Measurements from ENCODE around the gene ST6GALNAC1. TPM values are rescaled to one million over a fixed set of nuclear protein-coding genes. Genes with fewer than 3 reads are reported as not detected.

The ST6GALNAC1 gene
- total RNA-seq, 5 donors from 2014 or later (not counting 1 experiment from before 2014, with no cell fraction given): 2.6 to 20.5 (median 6.6) TPM

GRCh38 chr17:76672892-76673291 is 29.3 kb upstream of the ST6GALNAC1 start:
- 96% methylated on average over 3 of the region's 3 CpGs for WGBS (ENCODE audit: insufficient coverage)
- CTCF ChIA-PET: no interaction called here
- Mint-ChIP-seq H3K36me3 (no peaks in the 10 kb centered on the region), H3K9me3 (no peaks in the 10 kb centered on the region), H3K4me1 (peaks cover 37 to 42% (median 40%) of the 10 kb centered on the region in 3 donors), H3K27ac (peak overlapping the region; percentile 97 to 98), H3K27me3 (no peaks in the 10 kb centered on the region), H3K4me3 (peak overlapping the region; percentile 89 to 91 (median 91))
- no peak for ATAC-seq (replicated peaks in 1 of 4)
- POLR2A ChIA-PET: no interaction called here
- peaks cover 31 to 42% of the 10 kb centered on the region in 2 experiments for H3K4me1 ChIP-seq (ENCODE audit: control insufficient read depth in 1 of 2, extremely low read depth in 1 of 2, insufficient read depth in 2 of 2, low read length in 2 of 2)
- peak overlapping the region in 1 of 2 donors; percentile 92 for H3K4me3 ChIP-seq (ENCODE audit: control insufficient read depth in 1 of 2, extremely low read depth in 1 of 2, low read length in 1 of 2)
- no peaks in the 10 kb centered on the region for H3K36me3 ChIP-seq (ENCODE audit: control insufficient read depth in 2 of 2, extremely low read depth in 1 of 2, insufficient read depth in 1 of 2, low read length in 1 of 2)
- H3K27ac ChIP-seq (ENCODE audit: low read length): no peak overlapping the region
- DNase-seq: no peak
- H3K27me3 ChIP-seq (replicated peaks in 1 of 2; ENCODE audit: control insufficient read depth in 2 of 2, extremely low read depth in 1 of 2, insufficient read depth in 2 of 2, low read length in 1 of 2): peaks cover 0 to 2% of the 10 kb centered on the region in 2 experiments
- no peaks in the 10 kb centered on the region for H3K9me3 ChIP-seq

- 67% methylated on average over 6 of the region's 13 CpGs for WGBS (ENCODE audit: insufficient coverage)
- Histone ChIP-seq H3K27me3 (replicated peaks in 1 of 2; ENCODE audit: control insufficient read depth in 2 of 2, extremely low read depth in 1 of 2, insufficient read depth in 2 of 2, low read length in 1 of 2) (peaks cover 0 to 4% of the 10 kb centered on the region in 2 experiments), H3K36me3 (ENCODE audit: control insufficient read depth in 2 of 2, extremely low read depth in 1 of 2, insufficient read depth in 1 of 2, low read length in 1 of 2) (no peaks in the 10 kb centered on the region), H3K4me3 (ENCODE audit: control insufficient read depth in 1 of 2, extremely low read depth in 1 of 2, low read length in 1 of 2) (peak overlapping the region; percentile 73 to 92), H3K27ac (ENCODE audit: low read length) (peak overlapping the region; percentile 86), H3K4me1 (ENCODE audit: control insufficient read depth in 1 of 2, extremely low read depth in 1 of 2, insufficient read depth in 2 of 2, low read length in 2 of 2) (peaks cover 31 to 36% of the 10 kb centered on the region in 2 experiments), H3K9me3 (no peaks in the 10 kb centered on the region)
- Mint-ChIP-seq H3K4me1 (peaks cover 37 to 42% (median 40%) of the 10 kb centered on the region in 3 donors), H3K36me3 (no peaks in the 10 kb centered on the region), H3K27me3 (no peaks in the 10 kb centered on the region), H3K27ac (peak overlapping the region; percentile 97 to 98), H3K4me3 (peak overlapping the region; percentile 89 to 91 (median 91)), H3K9me3 (no peaks in the 10 kb centered on the region)
- peak in 1 of 35 experiments; percentile 22 for DNase-seq
- no peak for ATAC-seq (replicated peaks in 1 of 4)
- CTCF ChIA-PET: interaction anchor here in 1 of 2 donors (1.1 to 1.4 kb wide), 2 partner anchors 9 to 115 kb away, joined by 4 to 5 read pairs; no protein-coding TSS in a partner anchor
- POLR2A ChIA-PET: interaction anchor here in 1 of 2 donors (0.6 kb wide), 2 partner anchors 349 to 1286 kb away, joined by 3 read pairs; no protein-coding TSS in a partner anchor
These were observed 28.8 kb upstream of the ST6GALNAC1 start for GRCh38 chr17:76672270-76672851.

GRCh38 chr17:76671912-76672262 is 28.3 kb upstream of the ST6GALNAC1 start:
- peak overlapping the region; percentile 97 to 98 for H3K27ac Mint-ChIP-seq
- ATAC-seq (replicated peaks in 1 of 4): peak in 1 of 4 experiments; percentile 4
- peaks cover 37 to 42% (median 40%) of the 10 kb centered on the region in 3 donors for H3K4me1 Mint-ChIP-seq
- Histone ChIP-seq H3K4me1 (ENCODE audit: control insufficient read depth in 1 of 2, extremely low read depth in 1 of 2, insufficient read depth in 2 of 2, low read length in 2 of 2) (peaks cover 31 to 35% of the 10 kb centered on the region in 2 experiments), H3K36me3 (ENCODE audit: control insufficient read depth in 2 of 2, extremely low read depth in 1 of 2, insufficient read depth in 1 of 2, low read length in 1 of 2) (no peaks in the 10 kb centered on the region), H3K27me3 (replicated peaks in 1 of 2; ENCODE audit: control insufficient read depth in 2 of 2, extremely low read depth in 1 of 2, insufficient read depth in 2 of 2, low read length in 1 of 2) (peaks cover 0 to 6% of the 10 kb centered on the region in 2 experiments), H3K27ac (ENCODE audit: low read length) (peak overlapping the region; percentile 86), H3K4me3 (ENCODE audit: control insufficient read depth in 1 of 2, extremely low read depth in 1 of 2, low read length in 1 of 2) (peak overlapping the region; percentile 73 to 92), H3K9me3 (no peaks in the 10 kb centered on the region)
- POLR2A ChIA-PET: interaction anchor here in 1 of 2 donors (0.6 to 0.9 kb wide), 3 partner anchors 63 to 1286 kb away, joined by 3 to 4 read pairs (median 3); no protein-coding TSS in a partner anchor
- DNase-seq: no peak
- H3K36me3 Mint-ChIP-seq: no peaks in the 10 kb centered on the region
- WGBS (ENCODE audit: insufficient coverage): 0% methylated on average over 13 of the region's 19 CpGs
- peak overlapping the region; percentile 89 to 91 (median 91) for H3K4me3 Mint-ChIP-seq
- H3K9me3 Mint-ChIP-seq: no peaks in the 10 kb centered on the region
- CTCF ChIA-PET: interaction anchor here (1.1 to 1.4 kb wide), 3 partner anchors 9 to 115 kb away, joined by 4 to 5 read pairs (median 4); no protein-coding TSS in a partner anchor
- no peaks in the 10 kb centered on the region for H3K27me3 Mint-ChIP-seq

DNA sequence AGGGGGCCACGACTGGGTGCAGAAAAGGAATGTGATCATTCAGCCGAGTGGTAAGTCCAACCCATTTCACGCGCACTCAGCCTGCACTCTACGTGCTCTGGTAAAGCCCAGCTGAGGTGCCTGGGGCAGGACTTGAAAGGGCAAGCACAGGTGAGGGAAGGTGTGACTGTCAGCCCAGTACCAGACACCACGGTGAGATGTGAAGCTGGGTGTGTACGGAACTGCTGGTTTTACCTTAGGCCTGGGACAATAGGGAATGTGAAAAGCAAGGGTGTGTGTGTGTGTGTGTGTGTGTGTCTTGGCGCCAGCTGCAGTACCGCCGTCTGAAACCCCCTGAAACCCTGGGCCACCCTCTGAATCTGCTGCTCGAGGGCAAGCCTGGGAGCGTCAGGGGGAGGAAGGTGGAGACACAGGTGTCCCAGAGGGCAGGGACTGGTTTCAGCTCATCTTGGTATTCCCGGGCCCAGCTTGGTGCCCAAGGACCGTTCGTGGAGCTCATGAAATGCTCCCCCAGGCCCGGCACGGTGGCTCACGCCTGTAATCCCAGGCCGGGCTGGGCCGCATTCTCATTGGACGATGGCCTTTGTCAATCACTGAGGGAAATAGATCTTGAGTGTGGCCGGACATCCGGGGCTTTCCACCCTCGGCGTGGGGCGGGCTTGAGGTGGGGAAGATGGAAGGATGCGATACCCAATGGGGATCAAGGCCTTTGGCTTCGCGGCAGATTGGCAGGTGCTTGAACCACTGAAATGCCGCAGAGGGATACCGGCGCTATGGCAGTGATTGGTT is 27.8 kb upstream of the ST6GALNAC1 start:
- WGBS (ENCODE audit: insufficient coverage): 18% methylated on average over 31 of the region's 32 CpGs

DNA sequence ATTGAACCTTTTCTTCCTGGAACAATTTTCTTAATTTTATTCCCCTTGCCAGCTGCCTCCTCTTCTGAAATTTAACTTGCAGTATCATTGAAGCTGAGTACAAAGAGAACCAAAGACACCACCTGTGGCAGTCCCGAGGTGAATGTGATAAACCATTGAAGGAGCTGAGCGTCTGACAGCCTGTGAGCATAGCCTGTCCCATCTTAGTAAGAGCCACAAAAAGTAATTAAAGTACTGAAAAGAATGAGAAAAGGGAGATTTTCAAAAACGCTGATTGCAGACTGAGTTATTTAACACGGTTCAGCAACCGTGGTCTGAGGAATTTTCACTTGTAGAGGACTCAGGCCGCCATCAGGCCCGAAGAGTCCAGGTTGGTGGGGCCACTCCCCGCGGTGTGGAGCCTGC is 27.2 kb upstream of the ST6GALNAC1 start:
- DNase-seq: peak in 2 of 35 experiments; percentile 12 to 47
- Mint-ChIP-seq H3K27me3 (no peaks in the 10 kb centered on the region), H3K36me3 (no peaks in the 10 kb centered on the region), H3K4me3 (peak overlapping the region; percentile 89 to 91 (median 91)), H3K27ac (peak overlapping the region; percentile 97 to 98), H3K4me1 (peaks cover 37 to 42% (median 40%) of the 10 kb centered on the region in 3 donors), H3K9me3 (no peaks in the 10 kb centered on the region)
- H3K36me3 ChIP-seq (ENCODE audit: control insufficient read depth in 2 of 2, extremely low read depth in 1 of 2, insufficient read depth in 1 of 2, low read length in 1 of 2): no peaks in the 10 kb centered on the region
- peaks cover 31 to 35% of the 10 kb centered on the region in 2 experiments for H3K4me1 ChIP-seq (ENCODE audit: control insufficient read depth in 1 of 2, extremely low read depth in 1 of 2, insufficient read depth in 2 of 2, low read length in 2 of 2)
- H3K27me3 ChIP-seq (replicated peaks in 1 of 2; ENCODE audit: control insufficient read depth in 2 of 2, extremely low read depth in 1 of 2, insufficient read depth in 2 of 2, low read length in 1 of 2): peaks cover 0 to 6% of the 10 kb centered on the region in 2 experiments
- WGBS (ENCODE audit: insufficient coverage): 82% methylated on average over 8 of the region's 9 CpGs
- no peak for ATAC-seq (replicated peaks in 1 of 4)
- no peaks in the 10 kb centered on the region for H3K9me3 ChIP-seq
- ChIA-PET CTCF (interaction anchor here (1.3 to 1.4 kb wide), 2 partner anchors 11 to 113 kb away, joined by 4 read pairs; no protein-coding TSS in a partner anchor), POLR2A (interaction anchor here in 1 of 2 donors (0.9 kb wide), 2 partner anchors 64 to 114 kb away, joined by 3 to 4 read pairs; no protein-coding TSS in a partner anchor)
- H3K4me3 ChIP-seq (ENCODE audit: control insufficient read depth in 1 of 2, extremely low read depth in 1 of 2, low read length in 1 of 2): no peak overlapping the region
- H3K27ac ChIP-seq (ENCODE audit: low read length): peak overlapping the region; percentile 86

More for the DNA sequence above, 27.8 kb upstream of the ST6GALNAC1 start:
- H3K27ac ChIP-seq (ENCODE audit: low read length): peak overlapping the region; percentile 86
- no peaks in the 10 kb centered on the region for H3K9me3 Mint-ChIP-seq
- no peaks in the 10 kb centered on the region for H3K27me3 Mint-ChIP-seq
- no peaks in the 10 kb centered on the region for H3K36me3 ChIP-seq (ENCODE audit: control insufficient read depth in 2 of 2, extremely low read depth in 1 of 2, insufficient read depth in 1 of 2, low read length in 1 of 2)
- H3K4me3 Mint-ChIP-seq: peak overlapping the region; percentile 89 to 91 (median 91)
- DNase-seq (peak; percentile 97 to 100 (median 99)), ATAC-seq (replicated peaks in 1 of 4) (peak; percentile 97 to 100 (median 99))
- peaks cover 0 to 6% of the 10 kb centered on the region in 2 experiments for H3K27me3 ChIP-seq (replicated peaks in 1 of 2; ENCODE audit: control insufficient read depth in 2 of 2, extremely low read depth in 1 of 2, insufficient read depth in 2 of 2, low read length in 1 of 2)
- ChIA-PET POLR2A (interaction anchor here in 1 of 2 donors (0.9 kb wide), 2 partner anchors 64 to 114 kb away, joined by 3 to 4 read pairs; no protein-coding TSS in a partner anchor), CTCF (interaction anchor here (0.6 to 1.4 kb wide), 4 partner anchors 10 to 114 kb away, joined by 4 to 8 read pairs (median 4); no protein-coding TSS in a partner anchor)
- H3K9me3 ChIP-seq: no peaks in the 10 kb centered on the region
- H3K27ac Mint-ChIP-seq: peak overlapping the region; percentile 97 to 98
- H3K4me1 ChIP-seq (ENCODE audit: control insufficient read depth in 1 of 2, extremely low read depth in 1 of 2, insufficient read depth in 2 of 2, low read length in 2 of 2): peaks cover 31 to 35% of the 10 kb centered on the region in 2 experiments
- H3K36me3 Mint-ChIP-seq: no peaks in the 10 kb centered on the region
- peaks cover 37 to 42% (median 40%) of the 10 kb centered on the region in 3 donors for H3K4me1 Mint-ChIP-seq
- peak overlapping the region; percentile 73 to 92 for H3K4me3 ChIP-seq (ENCODE audit: control insufficient read depth in 1 of 2, extremely low read depth in 1 of 2, low read length in 1 of 2)

Measured in T-cell (primary cell).